ENCODE results near the gene SECTM1.

DNA sequence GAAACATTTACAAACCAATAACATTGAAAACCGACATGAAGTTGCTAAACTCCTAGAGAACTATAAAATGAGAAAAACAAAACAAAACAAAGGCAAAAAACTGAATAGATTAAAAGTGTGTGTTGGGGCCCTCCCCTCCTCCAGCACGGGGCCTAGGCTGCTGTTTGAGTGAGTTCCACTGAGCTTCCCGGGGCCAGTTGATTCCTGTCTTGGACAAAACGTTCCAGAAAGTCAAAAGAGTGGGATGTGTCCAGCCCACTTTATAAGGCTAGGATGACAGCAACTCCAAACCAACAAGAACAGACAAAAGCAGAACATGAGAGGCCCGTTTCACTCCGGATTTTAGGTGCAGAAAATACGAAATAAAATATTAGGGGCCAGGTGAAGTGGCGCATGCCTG is 48.4 kb downstream of the SECTM1 start:
- TF ChIP-seq FOXA1 (IDR thresholded peaks at IDR 0.05) (no peak), SUZ12 (IDR thresholded peaks at IDR 0.05) (no peak), FOXM1 (IDR thresholded peaks at IDR 0.05; ENCODE audit: borderline replicate concordance) (no peak), TARDBP (IDR thresholded peaks at IDR 0.05) (no peak)

Measured in HEK293T (cell line).